Erythroblast (primary cell): Measurements from ENCODE around the gene FGF14.

Experiments used
- GATA1 ChIP-seq: IDR thresholded peaks from 2 replicates; pipeline ENCODE4 v1.6.1; 2011; ENCODE audit warnings: low read depth, mild to moderate bottlenecking, control low read depth, low read length, moderate library complexity
- POLR2A ChIP-seq: IDR thresholded peaks from 2 replicates; pipeline ENCODE4 v1.6.1; 2011; ENCODE audit warnings: mild to moderate bottlenecking, low read length

DNA sequence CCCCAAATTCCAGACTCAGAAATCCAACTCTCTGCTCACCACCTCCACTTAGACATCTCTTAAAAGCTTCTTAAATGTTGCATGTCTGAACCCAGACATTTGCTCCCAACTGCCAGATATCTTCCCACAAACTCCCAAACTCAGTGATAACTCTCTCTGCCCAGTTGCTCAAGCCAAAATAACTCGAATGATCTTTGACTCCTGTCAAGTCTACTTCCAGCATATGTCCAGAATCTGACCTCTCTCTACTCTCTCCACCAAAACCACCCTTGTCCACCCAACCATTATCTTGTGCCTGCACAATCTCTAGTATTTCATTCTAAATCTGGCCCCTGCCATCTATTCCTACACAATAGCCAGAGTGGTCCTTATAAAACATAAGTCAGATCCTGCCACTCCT, 99.3 kb downstream of the FGF14 start:
- TF ChIP-seq POLR2A (no peak), GATA1 (no peak)
